Thymus (tissue), 11 donors: Measurements from ENCODE around the gene TRAF1. TPM values are rescaled to one million over a fixed set of nuclear protein-coding genes. Genes with fewer than 3 reads are reported as not detected.

ENCODE experiments used
- DNase-seq, 9 donors: peaks; one replicate each; pipeline ENCODE4 v3.0.0-alpha.2; 2013; ENCODE audit warnings: low spot score in 9 of 9, low read depth in 6 of 9, missing footprints in 1 of 9
- H3K27ac ChIP-seq, 2 donors: one replicate each; pipeline ENCODE4 v1.5.1; 2013; ENCODE audit warnings: control low read depth in 1 of 2, low read depth in 1 of 2, low read length in 1 of 2, mild to moderate bottlenecking in 1 of 2, moderate library complexity in 1 of 2
- H3K27me3 ChIP-seq, 2 donors: one replicate each; pipeline ENCODE4 v1.5.1; 2013; ENCODE audit warnings: low read length in 1 of 2; ENCODE audit not compliant: control insufficient read depth in 2 of 2, insufficient read depth in 1 of 2
- H3K36me3 ChIP-seq, 2 donors: one replicate each; pipeline ENCODE4 v1.5.1; 2013; ENCODE audit warnings: low read length in 1 of 2, mild to moderate bottlenecking in 1 of 2, moderate library complexity in 1 of 2; ENCODE audit not compliant: control insufficient read depth in 2 of 2, insufficient read depth in 2 of 2
- H3K4me1 ChIP-seq, 2 donors: one replicate each; pipeline ENCODE4 v1.5.1; 2013; ENCODE audit warnings: low read length in 2 of 2; ENCODE audit not compliant: control insufficient read depth in 2 of 2, insufficient read depth in 2 of 2
- H3K4me3 ChIP-seq, 2 donors: one replicate each; pipeline ENCODE4 v1.5.1; 2013; ENCODE audit warnings: low read length in 2 of 2, control low read depth in 1 of 2, mild to moderate bottlenecking in 1 of 2
- H3K9me3 ChIP-seq, 2 donors: one replicate each; pipeline ENCODE4 v1.5.1; 2013; ENCODE audit warnings: low read length in 1 of 2, mild to moderate bottlenecking in 1 of 2; ENCODE audit not compliant: control insufficient read depth in 2 of 2, insufficient read depth in 1 of 2
- WGBS: extraction: QIAGEN DNeasy Blood & Tissue Kit; methylation state at CpG from one replicate; pipeline ENCODE4 v1.1.7; 2013; 5-methylcytosine and 5-hydroxymethylcytosine counted together
- polyA plus RNA-seq: library from polyadenylated mRNA; stranded (reverse); fragments of 200-250 nt; gene quantifications from one replicate; pipeline ENCODE4 v1.2.3, GENCODE V29; 2013
- total RNA-seq: library from RNA; stranded (reverse); fragments of 120-200 nt; gene quantifications from one replicate; pipeline ENCODE4 v1.2.4, GENCODE V29; 2013
- donor health status: healthy.

Gene TRAF1
- total and polyA plus RNA-seq, 2 donors: 21.7 TPM

GRCh38 chr9:120960001-120960400 lies 33.4 kb upstream of the TRAF1 start:
- Histone ChIP-seq H3K4me1 (no peaks in the 10 kb centered on the region), H3K27me3 (no peaks in the 10 kb centered on the region), H3K9me3 (no peaks in the 10 kb centered on the region), H3K27ac (no peak overlapping the region), H3K4me3 (no peak overlapping the region), H3K36me3 (no peaks in the 10 kb centered on the region)
- no peak for DNase-seq
- WGBS: 94% methylated on average over 1 of the region's 1 CpG

DNA sequence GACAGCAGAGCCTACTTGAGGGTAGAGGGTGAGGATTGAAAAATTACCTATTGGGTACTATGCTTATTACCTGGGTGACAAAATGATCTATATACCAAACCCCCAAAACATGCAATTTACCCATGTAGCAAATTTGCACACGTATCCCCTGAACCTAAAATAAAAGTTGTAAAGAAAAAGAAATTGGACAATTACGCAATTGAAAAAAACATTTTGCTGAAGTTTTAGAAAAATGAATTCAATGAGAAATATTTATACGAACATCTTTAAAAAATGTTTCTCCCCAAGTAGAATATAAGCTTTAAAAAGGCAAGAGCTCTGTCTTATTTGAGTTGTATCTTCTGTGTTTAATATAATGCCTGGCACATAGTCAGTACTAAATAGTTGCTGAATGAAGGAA lies 30.3 kb upstream of the TRAF1 start:
- Histone ChIP-seq H3K27ac (no peak overlapping the region), H3K9me3 (no peaks in the 10 kb centered on the region), H3K4me3 (no peak overlapping the region), H3K27me3 (no peaks in the 10 kb centered on the region), H3K36me3 (no peaks in the 10 kb centered on the region), H3K4me1 (no peaks in the 10 kb centered on the region)
- WGBS: over 99% methylated on average over 3 of the region's 3 CpGs
- no peak for DNase-seq

GRCh38 chr9:120951960-120952618 lies 25.5 kb upstream of the TRAF1 start:
- DNase-seq: no peak
- 98% methylated on average over 9 of the region's 9 CpGs for WGBS
- H3K4me1 ChIP-seq: no peaks in the 10 kb centered on the region
- H3K4me3 ChIP-seq: no peak overlapping the region
- no peak overlapping the region for H3K27ac ChIP-seq
- no peaks in the 10 kb centered on the region for H3K9me3 ChIP-seq
- H3K36me3 ChIP-seq: no peaks in the 10 kb centered on the region
- H3K27me3 ChIP-seq: no peaks in the 10 kb centered on the region

- no peak overlapping the region for H3K27ac ChIP-seq
Measured at GRCh38 chr9:120950421-120951388, 24.1 kb upstream of the TRAF1 start.

DNA sequence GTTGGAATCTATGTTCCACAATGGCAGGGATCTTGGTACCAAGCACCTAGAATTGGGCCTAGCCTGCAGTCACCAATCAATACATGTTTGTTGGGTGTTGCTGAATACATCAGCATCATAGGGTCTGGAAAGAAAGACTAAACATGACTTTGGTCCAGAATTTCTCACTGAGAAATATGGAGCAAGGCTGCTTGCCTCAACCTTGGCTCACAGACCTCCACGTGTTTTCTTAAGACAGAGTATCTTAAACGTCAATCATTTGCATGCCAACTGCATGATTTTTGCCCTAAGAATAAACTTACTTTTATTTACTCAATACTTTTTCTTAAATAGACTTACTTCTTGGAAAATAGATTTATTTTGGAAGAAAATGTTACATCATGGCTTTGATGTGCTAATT lies 22.7 kb upstream of the TRAF1 start:
- no peak overlapping the region for H3K4me3 ChIP-seq
- 97% methylated on average over 2 of the region's 2 CpGs for WGBS

More at GRCh38 chr9:120950421-120951388, 24.1 kb upstream of the TRAF1 start:
- Histone ChIP-seq H3K27me3 (no peaks in the 10 kb centered on the region), H3K4me1 (no peaks in the 10 kb centered on the region), H3K36me3 (no peaks in the 10 kb centered on the region), H3K4me3 (no peak overlapping the region), H3K9me3 (no peaks in the 10 kb centered on the region)
- 95% methylated on average over 8 of the region's 8 CpGs for WGBS
- DNase-seq: no peak

GRCh38 chr9:120948824-120949223 lies 22.2 kb upstream of the TRAF1 start:
- no peak overlapping the region for H3K27ac ChIP-seq
- H3K4me1 ChIP-seq: no peaks in the 10 kb centered on the region
- H3K27me3 ChIP-seq: no peaks in the 10 kb centered on the region
- 94% methylated on average over 1 of the region's 1 CpG for WGBS
- H3K9me3 ChIP-seq: no peaks in the 10 kb centered on the region
- H3K4me3 ChIP-seq: no peak overlapping the region
- H3K36me3 ChIP-seq: no peaks in the 10 kb centered on the region
- no peak for DNase-seq

More for the DNA sequence above, 22.7 kb upstream of the TRAF1 start:
- no peak overlapping the region for H3K27ac ChIP-seq
- no peaks in the 10 kb centered on the region for H3K9me3 ChIP-seq
- no peaks in the 10 kb centered on the region for H3K36me3 ChIP-seq
- H3K4me1 ChIP-seq: no peaks in the 10 kb centered on the region
- no peak for DNase-seq
- H3K27me3 ChIP-seq: no peaks in the 10 kb centered on the region

DNA sequence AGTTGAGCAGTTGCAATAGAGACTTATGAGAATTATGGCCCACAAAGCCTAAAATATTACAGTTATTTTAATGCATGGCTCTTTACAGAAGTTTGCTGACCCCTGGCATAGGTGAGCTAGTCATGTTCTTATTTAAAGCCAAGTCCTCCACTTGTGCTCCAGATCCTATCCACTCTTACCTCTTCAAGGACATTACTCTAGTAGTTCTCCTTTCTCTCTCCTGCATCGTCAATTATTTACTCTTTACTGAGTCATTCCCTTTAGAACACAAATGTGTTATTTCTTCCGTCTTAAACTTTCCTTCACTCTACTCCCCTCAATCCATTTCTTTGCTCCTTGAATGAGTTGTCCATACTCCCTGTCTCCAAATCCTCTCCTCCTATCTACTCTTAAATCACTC lies 20.6 kb upstream of the TRAF1 start:
- DNase-seq: no peak
- Histone ChIP-seq H3K4me3 (no peak overlapping the region), H3K4me1 (no peaks in the 10 kb centered on the region), H3K27me3 (no peaks in the 10 kb centered on the region), H3K9me3 (no peaks in the 10 kb centered on the region), H3K27ac (no peak overlapping the region), H3K36me3 (no peaks in the 10 kb centered on the region)
- WGBS: 99% methylated on average over 2 of the region's 2 CpGs

GRCh38 chr9:120946259-120946658 lies 19.7 kb upstream of the TRAF1 start:
- Histone ChIP-seq H3K4me1 (no peaks in the 10 kb centered on the region), H3K4me3 (no peak overlapping the region), H3K9me3 (no peaks in the 10 kb centered on the region), H3K36me3 (no peaks in the 10 kb centered on the region), H3K27me3 (no peaks in the 10 kb centered on the region), H3K27ac (no peak overlapping the region)
- DNase-seq: no peak
- 90% methylated on average over 3 of the region's 3 CpGs for WGBS

- H3K27me3 ChIP-seq: no peaks in the 10 kb centered on the region
- H3K36me3 ChIP-seq: no peaks in the 10 kb centered on the region
- 89% methylated on average over 3 of the region's 3 CpGs for WGBS
- DNase-seq: no peak
- no peaks in the 10 kb centered on the region for H3K4me1 ChIP-seq
- H3K4me3 ChIP-seq: no peak overlapping the region
- H3K9me3 ChIP-seq: no peaks in the 10 kb centered on the region
- no peak overlapping the region for H3K27ac ChIP-seq
Measured at GRCh38 chr9:120944948-120945347, 18.4 kb upstream of the TRAF1 start.
